ENCODE results near the gene PTCD2. TPM values are rescaled to one million over a fixed set of nuclear protein-coding genes. Genes with fewer than 3 reads are reported as not detected.

Gene PTCD2
- total and polyA plus RNA-seq, 2 donors (not counting 1 experiment from before 2014, with no cell fraction given) = 10.3 to 15.9 TPM

DNA sequence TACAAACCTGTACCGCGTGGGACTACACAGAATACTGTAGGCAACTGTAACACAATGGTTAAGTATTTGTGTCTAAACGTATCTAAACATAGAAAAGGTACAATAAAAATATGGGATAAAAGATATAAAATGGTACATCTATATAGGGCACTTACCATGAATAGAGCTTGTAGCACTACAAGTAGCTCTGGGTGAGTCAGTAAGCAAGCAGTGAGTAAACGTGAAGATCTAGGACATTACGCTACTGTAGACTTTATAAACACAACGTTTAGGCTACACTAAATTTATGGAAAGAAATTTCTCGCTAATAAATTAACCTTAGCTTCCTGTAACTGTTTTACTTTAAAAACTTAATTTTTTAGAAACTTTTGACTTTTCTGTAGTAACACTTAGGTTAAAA is 46.6 kb upstream of the PTCD2 start:
- H3K79me2 ChIP-seq (ENCODE audit: control insufficient read depth, insufficient read depth, low read length) = peaks cover 2% of the 10 kb centered on the region
- no peak for DNase-seq (ENCODE audit: low read depth in 2 of 2)

DNA sequence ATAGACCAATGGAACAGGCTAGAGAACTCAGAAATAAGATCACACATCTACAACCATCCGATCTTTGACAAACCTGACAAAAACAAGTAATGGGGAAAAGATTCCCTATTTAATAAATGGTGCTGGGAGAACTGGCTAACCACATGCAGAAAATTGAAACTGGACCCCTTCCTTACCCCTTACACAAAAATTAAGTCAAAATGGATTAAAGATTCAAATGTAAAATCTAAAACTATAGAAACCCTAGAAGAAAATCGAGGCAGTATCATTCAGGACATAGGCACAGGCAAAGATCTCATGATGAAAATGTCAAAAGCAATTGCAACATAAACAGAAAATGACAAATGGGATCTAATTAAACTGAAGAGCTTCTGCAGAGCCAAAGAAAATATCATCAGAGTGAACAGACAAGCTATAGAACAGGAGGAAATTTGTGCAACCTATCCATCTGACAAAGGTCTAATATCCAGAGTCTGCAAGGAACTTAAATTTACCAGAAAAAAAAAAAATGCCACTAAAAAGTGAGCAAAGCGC is 43.9 kb upstream of the PTCD2 start:
- H3K36me3 ChIP-seq (ENCODE audit: control insufficient read depth, insufficient read depth, low read length) = no peaks in the 10 kb centered on the region
- H3K4me3 ChIP-seq (replicated peaks in 1 of 4; ENCODE audit: control extremely low read depth in 1 of 4, insufficient read depth in 1 of 4, low read depth in 3 of 4, low read length in 4 of 4) = no peak overlapping the region
- H3K9ac ChIP-seq (ENCODE audit: insufficient read depth, low read length) = no peak overlapping the region
- no peak overlapping the region for H3K4me2 ChIP-seq (ENCODE audit: extremely low read depth, insufficient read depth, low read length)
- H3K9me3 ChIP-seq (ENCODE audit: control insufficient read depth, insufficient read depth, low read depth, low read length) = no peaks in the 10 kb centered on the region
- no peaks in the 10 kb centered on the region for H4K20me1 ChIP-seq (ENCODE audit: control insufficient read depth, extremely low read depth, insufficient read depth, low read length)
- H2AFZ ChIP-seq (ENCODE audit: low read length) = no peak overlapping the region
- H3K27ac ChIP-seq (ENCODE audit: insufficient read depth, low read length) = no peak overlapping the region
- DNase-seq (ENCODE audit: low read depth in 2 of 2) = no peak
- H3K27me3 ChIP-seq (ENCODE audit: control insufficient read depth, insufficient read depth, low read length) = no peaks in the 10 kb centered on the region
- H3K4me1 ChIP-seq (ENCODE audit: control insufficient read depth, extremely low read depth, insufficient read depth, low read length) = no peaks in the 10 kb centered on the region
- H3K79me2 ChIP-seq (ENCODE audit: control insufficient read depth, insufficient read depth, low read length) = peaks cover 2% of the 10 kb centered on the region
- no peak for TF ChIP-seq EZH2 (IDR thresholded peaks at IDR 0.05; ENCODE audit: low read length, missing control alignments)
- TF ChIP-seq, protein P1, sequence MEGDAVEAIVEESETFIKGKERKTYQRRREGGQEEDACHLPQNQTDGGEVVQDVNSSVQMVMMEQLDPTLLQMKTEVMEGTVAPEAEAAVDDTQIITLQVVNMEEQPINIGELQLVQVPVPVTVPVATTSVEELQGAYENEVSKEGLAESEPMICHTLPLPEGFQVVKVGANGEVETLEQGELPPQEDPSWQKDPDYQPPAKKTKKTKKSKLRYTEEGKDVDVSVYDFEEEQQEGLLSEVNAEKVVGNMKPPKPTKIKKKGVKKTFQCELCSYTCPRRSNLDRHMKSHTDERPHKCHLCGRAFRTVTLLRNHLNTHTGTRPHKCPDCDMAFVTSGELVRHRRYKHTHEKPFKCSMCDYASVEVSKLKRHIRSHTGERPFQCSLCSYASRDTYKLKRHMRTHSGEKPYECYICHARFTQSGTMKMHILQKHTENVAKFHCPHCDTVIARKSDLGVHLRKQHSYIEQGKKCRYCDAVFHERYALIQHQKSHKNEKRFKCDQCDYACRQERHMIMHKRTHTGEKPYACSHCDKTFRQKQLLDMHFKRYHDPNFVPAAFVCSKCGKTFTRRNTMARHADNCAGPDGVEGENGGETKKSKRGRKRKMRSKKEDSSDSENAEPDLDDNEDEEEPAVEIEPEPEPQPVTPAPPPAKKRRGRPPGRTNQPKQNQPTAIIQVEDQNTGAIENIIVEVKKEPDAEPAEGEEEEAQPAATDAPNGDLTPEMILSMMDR (conservative IDR thresholded peaks at IDR 0.05 in 1 of 2, IDR thresholded peaks at IDR 0.05 in 1 of 2; ENCODE audit: low read depth in 1 of 2, low read length in 2 of 2) = no peak

More for the DNA sequence above, 46.6 kb upstream of the PTCD2 start:
- Histone ChIP-seq H3K9me3 (ENCODE audit: control insufficient read depth, insufficient read depth, low read depth, low read length) (no peaks in the 10 kb centered on the region), H3K27me3 (ENCODE audit: control insufficient read depth, insufficient read depth, low read length) (no peaks in the 10 kb centered on the region), H3K4me3 (replicated peaks in 1 of 4; ENCODE audit: control extremely low read depth in 1 of 4, insufficient read depth in 1 of 4, low read depth in 3 of 4, low read length in 4 of 4) (no peak overlapping the region), H3K4me2 (ENCODE audit: extremely low read depth, insufficient read depth, low read length) (no peak overlapping the region), H3K4me1 (ENCODE audit: control insufficient read depth, extremely low read depth, insufficient read depth, low read length) (no peaks in the 10 kb centered on the region), H2AFZ (ENCODE audit: low read length) (no peak overlapping the region), H3K27ac (ENCODE audit: insufficient read depth, low read length) (no peak overlapping the region), H4K20me1 (ENCODE audit: control insufficient read depth, extremely low read depth, insufficient read depth, low read length) (no peaks in the 10 kb centered on the region), H3K36me3 (ENCODE audit: control insufficient read depth, insufficient read depth, low read length) (no peaks in the 10 kb centered on the region), H3K9ac (ENCODE audit: insufficient read depth, low read length) (no peak overlapping the region)
- TF ChIP-seq EZH2 (IDR thresholded peaks at IDR 0.05; ENCODE audit: low read length, missing control alignments) = no peak
- TF ChIP-seq, protein P1 (conservative IDR thresholded peaks at IDR 0.05 in 1 of 2, IDR thresholded peaks at IDR 0.05 in 1 of 2; ENCODE audit: low read depth in 1 of 2, low read length in 2 of 2) = no peak

DNA sequence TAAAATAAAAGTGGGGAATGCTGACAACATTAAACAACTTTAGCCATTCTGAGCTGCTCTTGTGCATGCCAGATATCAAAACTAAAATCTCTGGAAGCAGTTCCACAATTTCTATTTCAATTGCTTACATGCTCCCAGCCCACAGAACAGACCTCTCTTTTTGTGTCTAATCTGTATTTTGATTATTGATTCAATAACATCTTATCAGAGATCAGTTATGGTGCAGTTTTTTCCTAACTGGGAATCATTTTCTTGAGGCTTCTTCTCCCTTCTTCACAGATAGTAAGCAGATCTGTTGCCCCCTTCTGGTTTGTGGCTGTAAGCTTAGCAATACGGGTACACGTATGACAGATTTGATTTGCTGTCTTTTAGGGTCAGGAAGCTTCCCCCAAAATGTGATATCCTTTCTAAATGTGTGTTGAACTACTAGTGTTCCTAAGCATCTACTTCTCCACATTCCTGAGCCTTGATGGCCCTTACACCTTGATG is 39.5 kb upstream of the PTCD2 start:
- DNase-seq (ENCODE audit: low read depth in 2 of 2) = peak; percentile 58 to 81
- H3K36me3 ChIP-seq (ENCODE audit: control insufficient read depth, insufficient read depth, low read length) = no peaks in the 10 kb centered on the region
- no peak for TF ChIP-seq EZH2 (IDR thresholded peaks at IDR 0.05; ENCODE audit: low read length, missing control alignments)
- TF ChIP-seq, protein P1 (conservative IDR thresholded peaks at IDR 0.05 in 1 of 2, IDR thresholded peaks at IDR 0.05 in 1 of 2; ENCODE audit: low read depth in 1 of 2, low read length in 2 of 2) = peak; percentile 75 to 81
- H3K9ac ChIP-seq (ENCODE audit: insufficient read depth, low read length) = no peak overlapping the region
- H4K20me1 ChIP-seq (ENCODE audit: control insufficient read depth, extremely low read depth, insufficient read depth, low read length) = no peaks in the 10 kb centered on the region
- no peaks in the 10 kb centered on the region for H3K27me3 ChIP-seq (ENCODE audit: control insufficient read depth, insufficient read depth, low read length)
- H2AFZ ChIP-seq (ENCODE audit: low read length) = no peak overlapping the region
- no peaks in the 10 kb centered on the region for H3K79me2 ChIP-seq (ENCODE audit: control insufficient read depth, insufficient read depth, low read length)
- peaks cover 16% of the 10 kb centered on the region for H3K4me1 ChIP-seq (ENCODE audit: control insufficient read depth, extremely low read depth, insufficient read depth, low read length)
- no peak overlapping the region for H3K27ac ChIP-seq (ENCODE audit: insufficient read depth, low read length)
- H3K4me3 ChIP-seq (replicated peaks in 1 of 4; ENCODE audit: control extremely low read depth in 1 of 4, insufficient read depth in 1 of 4, low read depth in 3 of 4, low read length in 4 of 4) = no peak overlapping the region
- H3K4me2 ChIP-seq (ENCODE audit: extremely low read depth, insufficient read depth, low read length) = no peak overlapping the region
- H3K9me3 ChIP-seq (ENCODE audit: control insufficient read depth, insufficient read depth, low read depth, low read length) = no peaks in the 10 kb centered on the region
